GM23338 (cell line): ENCODE measurements around the gene RGS2. TPM values are rescaled to one million over a fixed set of nuclear protein-coding genes. Genes with fewer than 3 reads are reported as not detected.

Experiments used
- ATAC-seq: fragments of 200-7000 bp; cut with Tn5 transposase; 3 replicates; pipeline ENCODE4 v1.9.1; 2020
- DNase-seq: peaks from one replicate; pipeline ENCODE4 v3.0.0-alpha.2; 2015; ENCODE audit warnings: low spot score
- H2AFZ ChIP-seq: fragments of 200-600 bp; sonication (generic); 2 replicates; pipeline ENCODE4 v1.8.0; 2016; ENCODE audit warnings: antibody characterized with exemption, mild to moderate bottlenecking, moderate library complexity
- H3F3A ChIP-seq: fragments of 200-600 bp; sonication (generic); replicated peaks from 2 replicates; pipeline ENCODE4 v1.8.0; 2017; ENCODE audit warnings: antibody characterized with exemption, mixed run types, low read depth
- H3K27ac ChIP-seq: fragments of 200-600 bp; sonication (generic); 2 replicates; pipeline ENCODE4 v1.6.1; 2016; ENCODE audit warnings: low read depth
- H3K27me3 ChIP-seq: fragments of 200-600 bp; sonication (generic); 2 replicates; pipeline ENCODE4 v1.8.0; 2016; ENCODE audit warnings: mild to moderate bottlenecking, mixed run types, moderate library complexity; ENCODE audit not compliant: insufficient read depth
- H3K36me3 ChIP-seq: fragments of 200-600 bp; sonication (generic); 2 replicates; pipeline ENCODE4 v1.8.0; 2016; ENCODE audit warnings: mild to moderate bottlenecking; ENCODE audit not compliant: insufficient read depth
- H3K4me1 ChIP-seq: fragments of 200-600 bp; sonication (generic); 2 replicates; pipeline ENCODE4 v1.8.0; 2016; ENCODE audit warnings: mild to moderate bottlenecking, moderate library complexity; ENCODE audit not compliant: insufficient read depth
- H3K4me2 ChIP-seq: fragments of 200-600 bp; sonication (generic); 2 replicates; pipeline ENCODE4 v1.7.1; 2017; ENCODE audit warnings: mixed run types
- H3K4me3 ChIP-seq: fragments of 200-600 bp; sonication (generic); 2 replicates; pipeline ENCODE4 v1.6.1; 2016; ENCODE audit warnings: mixed run types
- H3K79me2 ChIP-seq: fragments of 200-600 bp; sonication (generic); replicated peaks from 2 replicates; pipeline ENCODE4 v1.8.0; 2017; ENCODE audit warnings: mild to moderate bottlenecking; ENCODE audit not compliant: insufficient read depth
- H3K9me2 ChIP-seq: fragments of 200-600 bp; sonication (generic); 2 replicates; pipeline ENCODE4 v1.8.0; 2017; ENCODE audit not compliant: insufficient read depth
- H4K20me1 ChIP-seq: fragments of 200-600 bp; sonication (generic); replicated peaks from 2 replicates; pipeline ENCODE4 v1.8.0; 2017; ENCODE audit warnings: mild to moderate bottlenecking; ENCODE audit not compliant: insufficient read depth
- H3K27ac Mint-ChIP-seq: 2 replicates; pipeline ENCODE4 v1.8.0; 2020; ENCODE audit warnings: inconsistent platforms, mild to moderate bottlenecking, moderate library complexity, mixed read lengths
- H3K27me3 Mint-ChIP-seq: 3 replicates; pipeline ENCODE4 v1.8.0; 2022; ENCODE audit warnings: low read depth, mild to moderate bottlenecking, moderate library complexity, mixed read lengths, inconsistent platforms; ENCODE audit not compliant: insufficient read depth, poor library complexity
- H3K36me3 Mint-ChIP-seq: 3 replicates; pipeline ENCODE4 v1.8.0; 2021; ENCODE audit warnings: low read depth, mild to moderate bottlenecking, inconsistent platforms, moderate library complexity, mixed read lengths
- H3K4me1 Mint-ChIP-seq: 3 replicates; pipeline ENCODE4 v1.8.0; 2020; ENCODE audit warnings: mild to moderate bottlenecking, inconsistent platforms, mixed read lengths
- H3K4me3 Mint-ChIP-seq: 3 replicates; pipeline ENCODE4 v1.8.0; 2021; ENCODE audit warnings: moderate library complexity, mild to moderate bottlenecking, inconsistent platforms, mixed read lengths
- H3K9me3 Mint-ChIP-seq: 3 replicates; pipeline ENCODE4 v1.8.0; 2020; ENCODE audit warnings: moderate library complexity, mild to moderate bottlenecking, inconsistent platforms, mixed read lengths
- CREB1 ChIP-seq: fragments of 250-450 bp; sonication (Bioruptor Pico); IDR thresholded peaks from 2 replicates; pipeline ENCODE4 v1.5.0; 2020; ENCODE audit warnings: low read depth, mild to moderate bottlenecking, moderate library complexity
- CTCF ChIP-seq, 2 experiments: fragments of 200-600 bp in 1 of 2; sonication (generic) in 1 of 2; conservative IDR thresholded peaks; 2 replicates each; pipeline versions ENCODE4 v1.5.1 to v1.6.1; 2016 to 2017; ENCODE audit warnings: antibody characterized with exemption in 2 of 2, low read depth in 2 of 2, mild to moderate bottlenecking in 2 of 2, moderate library complexity in 1 of 2
- ETS1 ChIP-seq: IDR thresholded peaks from 2 replicates; pipeline ENCODE4 v1.6.1; 2016; ENCODE audit warnings: antibody characterized with exemption
- EZH2phosphoT487 ChIP-seq: fragments of 200-600 bp; sonication (generic); IDR thresholded peaks from one replicate; pipeline ENCODE4 v1.8.1; 2018; ENCODE audit warnings: antibody characterized with exemption; ENCODE audit not compliant: unreplicated experiment
- JUNB ChIP-seq: IDR thresholded peaks from one replicate; pipeline ENCODE4 v1.6.1; 2016; ENCODE audit warnings: antibody characterized with exemption; ENCODE audit not compliant: unreplicated experiment
- NANOG ChIP-seq: IDR thresholded peaks from 2 replicates; pipeline ENCODE4 v1.6.1; 2016; ENCODE audit warnings: antibody characterized with exemption, borderline replicate concordance
- POLR2AphosphoS5 ChIP-seq: IDR thresholded peaks from 2 replicates; pipeline ENCODE4 v1.6.1; 2016; ENCODE audit warnings: antibody characterized with exemption, low read depth
- STAT1 ChIP-seq: IDR thresholded peaks from one replicate; pipeline ENCODE4 v1.6.1; 2016; ENCODE audit warnings: antibody characterized with exemption; ENCODE audit not compliant: unreplicated experiment
- polyA plus RNA-seq: library from polyadenylated mRNA; unstranded; fragments of >200 nt; fragmentation: Nextera tagmentation; extraction: Ambion mirVana; gene quantifications from 2 replicates; pipeline ENCODE4 v1.2.1, GENCODE V29; 2016
- total RNA-seq: library from RNA; depleted of rRNA; stranded (reverse); fragments of >200 nt; shearing (Covaris generic); gene quantifications from 2 replicates; pipeline ENCODE4 v1.2.3, GENCODE V29; 2014
- TF ChIP-seq, protein P1 (sequence below): IDR thresholded peaks from one replicate; pipeline ENCODE4 v1.6.1; 2018; ENCODE audit warnings: antibody characterized with exemption; ENCODE audit not compliant: unreplicated experiment
- TF ChIP-seq, protein P2 (sequence below): fragments of 250-450 bp; sonication (Bioruptor Pico); IDR thresholded peaks from 2 replicates; pipeline ENCODE4 v1.5.0; 2020; ENCODE audit warnings: mild to moderate bottlenecking, moderate library complexity

The RGS2 gene
- total and polyA plus RNA-seq, 2 experiments from 2014 or later = 13.8 to 24.8 TPM

DNA sequence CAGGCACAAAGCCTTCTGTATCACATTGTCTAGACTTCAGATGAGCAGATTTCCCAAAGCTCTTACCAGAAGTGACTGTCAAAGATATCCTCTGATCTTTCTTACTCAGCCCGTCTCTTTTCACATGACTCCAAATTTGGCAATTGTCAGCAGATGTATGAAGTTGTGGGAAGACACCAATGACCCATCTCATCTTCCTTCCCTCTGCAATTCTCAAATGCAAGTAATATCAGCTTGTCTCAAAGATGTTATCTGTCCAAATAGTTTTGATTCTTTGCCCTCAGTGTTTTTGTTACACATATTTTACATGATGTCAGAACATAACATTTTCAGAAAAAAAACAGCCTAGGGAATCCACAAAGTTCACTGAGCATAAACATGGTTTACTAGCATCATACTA is 45.1 kb upstream of the RGS2 start:
- Mint-ChIP-seq H3K9me3 (no peaks in the 10 kb centered on the region), H3K36me3 (no peaks in the 10 kb centered on the region), H3K27me3 (no peaks in the 10 kb centered on the region), H3K27ac (no peak overlapping the region), H3K4me1 (peaks cover 9% of the 10 kb centered on the region), H3K4me3 (no peak overlapping the region)
- TF ChIP-seq POLR2AphosphoS5 = no peak
- no peak for DNase-seq
- ATAC-seq = no peak
- no peak overlapping the region for H3K27ac ChIP-seq
- H3K79me2 ChIP-seq = no peaks in the 10 kb centered on the region
- H3K27me3 ChIP-seq = no peaks in the 10 kb centered on the region
- H4K20me1 ChIP-seq = no peaks in the 10 kb centered on the region
- peaks cover 4% of the 10 kb centered on the region; the same call in 1 of the 2 replicates for H3K9me2 ChIP-seq
- H3K36me3 ChIP-seq = no peaks in the 10 kb centered on the region
- H3K4me1 ChIP-seq = no peaks in the 10 kb centered on the region
- H3K4me3 ChIP-seq = no peak overlapping the region
- H3F3A ChIP-seq = no peaks in the 10 kb centered on the region
- H3K4me2 ChIP-seq = no peak overlapping the region
- no peak overlapping the region for H2AFZ ChIP-seq

DNA sequence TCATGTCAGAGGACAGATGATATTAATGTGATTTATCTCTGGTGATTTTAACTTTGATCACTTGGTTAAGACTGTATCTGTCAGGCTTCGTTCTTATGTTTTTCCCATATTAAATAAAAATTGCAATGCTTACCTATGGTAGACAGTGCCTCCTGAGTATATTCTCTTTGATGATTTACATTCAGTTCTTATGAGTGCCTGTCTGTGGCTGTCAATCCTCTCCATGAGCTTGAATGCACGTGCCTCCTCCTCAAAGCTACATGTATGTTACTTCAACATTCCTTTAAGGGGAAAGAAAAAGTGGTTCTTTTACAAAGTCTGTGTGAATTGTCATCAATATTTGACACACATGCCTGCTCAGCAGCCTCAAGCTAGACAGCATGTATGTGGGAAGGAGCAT is 44.2 kb upstream of the RGS2 start:
- Histone ChIP-seq H3F3A (no peaks in the 10 kb centered on the region), H2AFZ (no peak overlapping the region), H3K4me3 (no peak overlapping the region), H3K9me2 (no peaks in the 10 kb centered on the region), H3K36me3 (no peaks in the 10 kb centered on the region), H3K27ac (no peak overlapping the region), H3K27me3 (no peaks in the 10 kb centered on the region), H3K79me2 (no peaks in the 10 kb centered on the region), H3K4me2 (no peak overlapping the region), H3K4me1 (no peaks in the 10 kb centered on the region), H4K20me1 (no peaks in the 10 kb centered on the region)
- DNase-seq (no peak), ATAC-seq (no peak)
- Mint-ChIP-seq H3K4me1 (peaks cover 9% of the 10 kb centered on the region), H3K27me3 (no peaks in the 10 kb centered on the region), H3K36me3 (no peaks in the 10 kb centered on the region), H3K4me3 (no peak overlapping the region), H3K27ac (no peak overlapping the region), H3K9me3 (no peaks in the 10 kb centered on the region)
- no peak for TF ChIP-seq POLR2AphosphoS5
- TF ChIP-seq EZH2phosphoT487 = no peak
- no peak for TF ChIP-seq CTCF (conservative IDR thresholded peaks at IDR 0.05; ENCODE audit: low read depth in 2 of 2)
- no peak for TF ChIP-seq CREB1 (CRISPR knock-in tag)
- TF ChIP-seq ETS1 = no peak
- TF ChIP-seq STAT1 = no peak
- TF ChIP-seq JUNB = no peak
- TF ChIP-seq, protein P1, sequence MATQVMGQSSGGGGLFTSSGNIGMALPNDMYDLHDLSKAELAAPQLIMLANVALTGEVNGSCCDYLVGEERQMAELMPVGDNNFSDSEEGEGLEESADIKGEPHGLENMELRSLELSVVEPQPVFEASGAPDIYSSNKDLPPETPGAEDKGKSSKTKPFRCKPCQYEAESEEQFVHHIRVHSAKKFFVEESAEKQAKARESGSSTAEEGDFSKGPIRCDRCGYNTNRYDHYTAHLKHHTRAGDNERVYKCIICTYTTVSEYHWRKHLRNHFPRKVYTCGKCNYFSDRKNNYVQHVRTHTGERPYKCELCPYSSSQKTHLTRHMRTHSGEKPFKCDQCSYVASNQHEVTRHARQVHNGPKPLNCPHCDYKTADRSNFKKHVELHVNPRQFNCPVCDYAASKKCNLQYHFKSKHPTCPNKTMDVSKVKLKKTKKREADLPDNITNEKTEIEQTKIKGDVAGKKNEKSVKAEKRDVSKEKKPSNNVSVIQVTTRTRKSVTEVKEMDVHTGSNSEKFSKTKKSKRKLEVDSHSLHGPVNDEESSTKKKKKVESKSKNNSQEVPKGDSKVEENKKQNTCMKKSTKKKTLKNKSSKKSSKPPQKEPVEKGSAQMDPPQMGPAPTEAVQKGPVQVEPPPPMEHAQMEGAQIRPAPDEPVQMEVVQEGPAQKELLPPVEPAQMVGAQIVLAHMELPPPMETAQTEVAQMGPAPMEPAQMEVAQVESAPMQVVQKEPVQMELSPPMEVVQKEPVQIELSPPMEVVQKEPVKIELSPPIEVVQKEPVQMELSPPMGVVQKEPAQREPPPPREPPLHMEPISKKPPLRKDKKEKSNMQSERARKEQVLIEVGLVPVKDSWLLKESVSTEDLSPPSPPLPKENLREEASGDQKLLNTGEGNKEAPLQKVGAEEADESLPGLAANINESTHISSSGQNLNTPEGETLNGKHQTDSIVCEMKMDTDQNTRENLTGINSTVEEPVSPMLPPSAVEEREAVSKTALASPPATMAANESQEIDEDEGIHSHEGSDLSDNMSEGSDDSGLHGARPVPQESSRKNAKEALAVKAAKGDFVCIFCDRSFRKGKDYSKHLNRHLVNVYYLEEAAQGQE = no peak
- no peak for TF ChIP-seq NANOG
- TF ChIP-seq, protein P2, sequence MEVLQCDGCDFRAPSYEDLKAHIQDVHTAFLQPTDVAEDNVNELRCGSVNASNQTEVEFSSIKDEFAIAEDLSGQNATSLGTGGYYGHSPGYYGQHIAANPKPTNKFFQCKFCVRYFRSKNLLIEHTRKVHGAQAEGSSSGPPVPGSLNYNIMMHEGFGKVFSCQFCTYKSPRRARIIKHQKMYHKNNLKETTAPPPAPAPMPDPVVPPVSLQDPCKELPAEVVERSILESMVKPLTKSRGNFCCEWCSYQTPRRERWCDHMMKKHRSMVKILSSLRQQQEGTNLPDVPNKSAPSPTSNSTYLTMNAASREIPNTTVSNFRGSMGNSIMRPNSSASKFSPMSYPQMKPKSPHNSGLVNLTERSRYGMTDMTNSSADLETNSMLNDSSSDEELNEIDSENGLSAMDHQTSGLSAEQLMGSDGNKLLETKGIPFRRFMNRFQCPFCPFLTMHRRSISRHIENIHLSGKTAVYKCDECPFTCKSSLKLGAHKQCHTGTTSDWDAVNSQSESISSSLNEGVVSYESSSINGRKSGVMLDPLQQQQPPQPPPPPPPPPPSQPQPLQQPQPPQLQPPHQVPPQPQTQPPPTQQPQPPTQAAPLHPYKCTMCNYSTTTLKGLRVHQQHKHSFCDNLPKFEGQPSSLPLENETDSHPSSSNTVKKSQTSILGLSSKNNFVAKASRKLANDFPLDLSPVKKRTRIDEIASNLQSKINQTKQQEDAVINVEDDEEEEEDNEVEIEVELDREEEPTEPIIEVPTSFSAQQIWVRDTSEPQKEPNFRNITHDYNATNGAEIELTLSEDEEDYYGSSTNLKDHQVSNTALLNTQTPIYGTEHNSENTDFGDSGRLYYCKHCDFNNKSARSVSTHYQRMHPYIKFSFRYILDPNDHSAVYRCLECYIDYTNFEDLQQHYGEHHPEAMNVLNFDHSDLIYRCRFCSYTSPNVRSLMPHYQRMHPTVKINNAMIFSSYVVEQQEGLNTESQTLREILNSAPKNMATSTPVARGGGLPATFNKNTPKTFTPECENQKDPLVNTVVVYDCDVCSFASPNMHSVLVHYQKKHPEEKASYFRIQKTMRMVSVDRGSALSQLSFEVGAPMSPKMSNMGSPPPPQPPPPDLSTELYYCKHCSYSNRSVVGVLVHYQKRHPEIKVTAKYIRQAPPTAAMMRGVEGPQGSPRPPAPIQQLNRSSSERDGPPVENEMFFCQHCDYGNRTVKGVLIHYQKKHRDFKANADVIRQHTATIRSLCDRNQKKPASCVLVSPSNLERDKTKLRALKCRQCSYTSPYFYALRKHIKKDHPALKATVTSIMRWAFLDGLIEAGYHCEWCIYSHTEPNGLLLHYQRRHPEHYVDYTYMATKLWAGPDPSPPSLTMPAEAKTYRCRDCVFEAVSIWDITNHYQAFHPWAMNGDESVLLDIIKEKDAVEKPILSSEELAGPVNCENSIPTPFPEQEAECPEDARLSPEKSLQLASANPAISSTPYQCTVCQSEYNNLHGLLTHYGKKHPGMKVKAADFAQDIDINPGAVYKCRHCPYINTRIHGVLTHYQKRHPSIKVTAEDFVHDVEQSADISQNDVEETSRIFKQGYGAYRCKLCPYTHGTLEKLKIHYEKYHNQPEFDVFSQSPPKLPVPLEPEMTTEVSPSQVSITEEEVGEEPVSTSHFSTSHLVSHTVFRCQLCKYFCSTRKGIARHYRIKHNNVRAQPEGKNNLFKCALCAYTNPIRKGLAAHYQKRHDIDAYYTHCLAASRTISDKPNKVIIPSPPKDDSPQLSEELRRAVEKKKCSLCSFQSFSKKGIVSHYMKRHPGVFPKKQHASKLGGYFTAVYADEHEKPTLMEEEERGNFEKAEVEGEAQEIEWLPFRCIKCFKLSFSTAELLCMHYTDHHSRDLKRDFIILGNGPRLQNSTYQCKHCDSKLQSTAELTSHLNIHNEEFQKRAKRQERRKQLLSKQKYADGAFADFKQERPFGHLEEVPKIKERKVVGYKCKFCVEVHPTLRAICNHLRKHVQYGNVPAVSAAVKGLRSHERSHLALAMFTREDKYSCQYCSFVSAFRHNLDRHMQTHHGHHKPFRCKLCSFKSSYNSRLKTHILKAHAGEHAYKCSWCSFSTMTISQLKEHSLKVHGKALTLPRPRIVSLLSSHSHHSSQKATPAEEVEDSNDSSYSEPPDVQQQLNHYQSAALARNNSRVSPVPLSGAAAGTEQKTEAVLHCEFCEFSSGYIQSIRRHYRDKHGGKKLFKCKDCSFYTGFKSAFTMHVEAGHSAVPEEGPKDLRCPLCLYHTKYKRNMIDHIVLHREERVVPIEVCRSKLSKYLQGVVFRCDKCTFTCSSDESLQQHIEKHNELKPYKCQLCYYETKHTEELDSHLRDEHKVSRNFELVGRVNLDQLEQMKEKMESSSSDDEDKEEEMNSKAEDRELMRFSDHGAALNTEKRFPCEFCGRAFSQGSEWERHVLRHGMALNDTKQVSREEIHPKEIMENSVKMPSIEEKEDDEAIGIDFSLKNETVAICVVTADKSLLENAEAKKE (CRISPR knock-in tag) = no peak
